Measurements from ENCODE around the gene ZFP1. TPM values are rescaled to one million over a fixed set of nuclear protein-coding genes. Genes with fewer than 3 reads are reported as not detected.
A peak's percentile ranks its signal among the peaks of the same experiment; 100 is the strongest.
"Not testable (repeated sequence)": the region's sequence is repeated elsewhere in the genome, so short reads cannot be mapped to it uniquely, and the experiment has no call there.

Gene ZFP1
- total RNA-seq, 6 experiments from 2014 or later = 3.7 to 18.6 (median 9.3) TPM

DNA sequence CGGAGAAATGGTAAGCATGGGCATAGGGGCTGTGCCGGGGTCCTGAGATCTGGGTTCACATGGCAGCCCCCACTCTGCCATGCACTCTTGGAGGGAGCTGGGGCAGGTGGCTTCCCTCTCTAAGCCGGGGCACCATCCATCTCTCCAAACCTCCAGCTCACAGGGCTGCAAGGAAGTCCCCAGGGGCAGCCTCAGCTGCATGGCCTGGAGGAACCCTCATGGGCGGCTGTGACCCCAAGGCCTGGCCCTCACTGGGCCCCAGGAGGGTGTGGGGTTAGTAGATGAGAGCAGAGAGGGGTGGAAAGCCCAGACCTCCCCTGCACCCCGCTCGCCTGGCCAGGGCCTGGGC is 56.1 kb downstream of the ZFP1 start:
- no peaks in the 10 kb centered on the region for H3K9me3 ChIP-seq
- H3K4me1 ChIP-seq = no peaks in the 10 kb centered on the region
- H3K4me3 ChIP-seq = no peak overlapping the region
- no peak overlapping the region for H3K27ac ChIP-seq
- H3K36me3 ChIP-seq = no peaks in the 10 kb centered on the region
- whole genome bisulfite sequencing (ENCODE audit: insufficient coverage, low coverage, low lambda C conversion rate, missing lambda C conversion rate) = no CpG with 5 or more reads among the region's 6 CpGs
- ATAC-seq = peak in 1 of 4 donors; percentile 9
- no peaks in the 10 kb centered on the region for H3K27me3 ChIP-seq
- DNase-seq = peak in 2 of 3 donors; percentile 4 to 25
- TF ChIP-seq, protein P1, sequence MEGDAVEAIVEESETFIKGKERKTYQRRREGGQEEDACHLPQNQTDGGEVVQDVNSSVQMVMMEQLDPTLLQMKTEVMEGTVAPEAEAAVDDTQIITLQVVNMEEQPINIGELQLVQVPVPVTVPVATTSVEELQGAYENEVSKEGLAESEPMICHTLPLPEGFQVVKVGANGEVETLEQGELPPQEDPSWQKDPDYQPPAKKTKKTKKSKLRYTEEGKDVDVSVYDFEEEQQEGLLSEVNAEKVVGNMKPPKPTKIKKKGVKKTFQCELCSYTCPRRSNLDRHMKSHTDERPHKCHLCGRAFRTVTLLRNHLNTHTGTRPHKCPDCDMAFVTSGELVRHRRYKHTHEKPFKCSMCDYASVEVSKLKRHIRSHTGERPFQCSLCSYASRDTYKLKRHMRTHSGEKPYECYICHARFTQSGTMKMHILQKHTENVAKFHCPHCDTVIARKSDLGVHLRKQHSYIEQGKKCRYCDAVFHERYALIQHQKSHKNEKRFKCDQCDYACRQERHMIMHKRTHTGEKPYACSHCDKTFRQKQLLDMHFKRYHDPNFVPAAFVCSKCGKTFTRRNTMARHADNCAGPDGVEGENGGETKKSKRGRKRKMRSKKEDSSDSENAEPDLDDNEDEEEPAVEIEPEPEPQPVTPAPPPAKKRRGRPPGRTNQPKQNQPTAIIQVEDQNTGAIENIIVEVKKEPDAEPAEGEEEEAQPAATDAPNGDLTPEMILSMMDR (IDR thresholded peaks at IDR 0.05) = no peak
- TF ChIP-seq POLR2A (IDR thresholded peaks at IDR 0.05) = no peak
- intact Hi-C loops (cut with DNase I) = no loop called here

DNA sequence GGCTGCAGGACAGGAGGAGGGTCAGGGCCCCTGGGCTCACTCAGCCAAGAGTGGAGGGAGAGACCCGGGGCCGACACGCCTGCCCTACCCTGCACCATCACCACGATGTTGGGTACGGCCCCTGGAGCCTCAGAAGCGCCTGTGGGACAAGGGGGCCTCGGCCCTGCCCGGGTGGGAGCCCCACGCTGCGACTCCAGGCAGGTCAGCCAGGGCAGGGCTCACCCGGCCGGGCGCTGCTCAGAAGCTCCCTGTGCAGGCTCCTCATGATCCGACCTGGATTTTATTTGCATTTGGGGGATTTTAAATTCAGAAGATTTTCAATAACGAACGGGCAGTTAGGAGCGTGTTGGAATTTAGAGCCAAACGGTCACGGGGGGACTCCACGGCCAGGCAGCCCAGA is 56.6 kb downstream of the ZFP1 start:
- peak in 2 of 4 donors; percentile 11 for ATAC-seq
- DNase-seq; H3K36me3 ChIP-seq; H3K4me3 ChIP-seq; H3K9me3 ChIP-seq; H3K27me3 ChIP-seq; intact Hi-C loops (cut with DNase I); H3K27ac ChIP-seq; H3K4me1 ChIP-seq: not testable (repeated sequence)
- no CpG with 5 or more reads among the region's 20 CpGs for WGBS (ENCODE audit: insufficient coverage, low coverage, low lambda C conversion rate, missing lambda C conversion rate)

DNA sequence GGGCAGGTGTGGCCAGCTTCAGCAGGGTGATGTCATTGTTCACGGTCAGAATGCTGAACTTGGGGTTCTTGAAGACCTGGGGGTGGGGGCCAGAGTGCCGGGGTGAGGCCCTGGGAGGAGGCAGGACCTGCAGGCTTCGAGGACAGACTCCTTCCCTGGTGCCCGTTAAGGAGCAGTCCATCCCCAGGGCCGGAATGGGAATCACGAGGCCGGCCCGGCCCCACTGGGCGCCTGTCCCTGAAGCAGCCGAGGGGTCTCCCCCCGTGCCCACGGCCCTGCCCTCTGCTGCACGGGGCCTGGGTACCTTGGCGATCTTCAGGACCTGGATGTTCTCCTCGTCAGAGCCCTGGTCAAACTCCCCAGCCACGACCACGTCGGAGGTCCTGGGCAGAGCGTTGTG is 57.1 kb downstream of the ZFP1 start:
- H3K27me3 ChIP-seq; intact Hi-C loops (cut with DNase I); H3K4me1 ChIP-seq; H3K36me3 ChIP-seq; ATAC-seq; H3K27ac ChIP-seq; H3K4me3 ChIP-seq; H3K9me3 ChIP-seq: not testable (repeated sequence)
- DNase-seq = peak in 1 of 3 donors; percentile 41
- WGBS (ENCODE audit: insufficient coverage, low coverage, low lambda C conversion rate, missing lambda C conversion rate) = no CpG with 5 or more reads among the region's 19 CpGs

- DNase-seq (peak in 2 of 3 donors; percentile 10 to 27), ATAC-seq (peak in 1 of 4 donors; percentile 4)
- WGBS (ENCODE audit: insufficient coverage, low coverage, low lambda C conversion rate, missing lambda C conversion rate) = 80% methylated on average over 1 of the region's 25 CpGs
- not testable (repeated sequence) for H3K4me3 ChIP-seq, H3K4me1 ChIP-seq, H3K27me3 ChIP-seq, H3K27ac ChIP-seq, H3K9me3 ChIP-seq, H3K36me3 ChIP-seq
- intact Hi-C loops (cut with DNase I) = loop anchor here in 1 of 2 donors (2.0 kb wide), 1 partner anchor 19 kb away; no protein-coding TSS in a partner anchor
These were observed 57.8 kb downstream of the ZFP1 start for GRCh38 chr16:75205961-75206748.

GRCh38 chr16:75206749-75207451 is 58.6 kb downstream of the ZFP1 start, which contains the start of gene CTRB2:
CTRB2 (minus strand) TSS chr16:75207161; CDS start chr16:75207141, 20 bp downstream.
- no peaks in the 10 kb centered on the region for H3K4me1 ChIP-seq
- no peak within 1 kb of the TSS for H3K27ac ChIP-seq
- DNase-seq = peak in 2 of 3 donors; percentile 16 to 40
- WGBS (ENCODE audit: insufficient coverage, low coverage, low lambda C conversion rate, missing lambda C conversion rate) = 84% methylated on average over 6 of the region's 24 CpGs
- H3K4me3 ChIP-seq = no peak within 1 kb of the TSS
- peak in 2 of 4 donors; percentile 10 to 13 for ATAC-seq
- intact Hi-C loops (cut with DNase I) = loop anchor here in 1 of 2 donors (2.0 kb wide), 1 partner anchor 18 kb away; no protein-coding TSS in a partner anchor
- H3K36me3 ChIP-seq = no peaks in the 10 kb centered on the region
- TF ChIP-seq, protein P1 (IDR thresholded peaks at IDR 0.05) = no peak
- TF ChIP-seq POLR2A (IDR thresholded peaks at IDR 0.05) = no peak
- no peaks in the 10 kb centered on the region for H3K9me3 ChIP-seq
- no peaks in the 10 kb centered on the region for H3K27me3 ChIP-seq

DNA sequence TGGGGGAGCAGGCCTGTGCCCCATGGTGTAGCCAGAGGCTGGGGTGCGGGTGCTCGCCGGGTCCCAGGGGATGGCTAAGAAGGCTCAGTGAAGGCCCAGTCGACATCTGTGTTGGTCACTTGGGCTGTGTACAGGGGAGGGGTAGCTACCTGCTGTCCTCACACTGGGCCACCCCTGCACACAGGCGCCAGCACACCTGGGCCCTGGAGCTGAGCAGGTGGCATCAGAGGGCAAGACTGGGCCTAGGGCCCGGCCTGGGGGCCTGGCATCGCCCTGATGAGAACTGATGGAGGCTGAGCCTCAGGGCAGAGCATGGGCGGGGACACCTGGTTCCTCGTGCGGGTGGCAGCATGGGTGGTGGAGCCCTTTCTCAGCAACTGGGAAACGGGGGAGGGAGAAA is 59.5 kb downstream of the ZFP1 start:
- H3K27ac ChIP-seq = no peak overlapping the region
- no peaks in the 10 kb centered on the region for H3K4me1 ChIP-seq
- DNase-seq (no peak), ATAC-seq (no peak)
- no peaks in the 10 kb centered on the region for H3K27me3 ChIP-seq
- TF ChIP-seq, protein P1 (IDR thresholded peaks at IDR 0.05) = no peak
- no peak for TF ChIP-seq POLR2A (IDR thresholded peaks at IDR 0.05)
- WGBS (ENCODE audit: insufficient coverage, low coverage, low lambda C conversion rate, missing lambda C conversion rate) = 100% methylated on average over 3 of the region's 11 CpGs
- no peaks in the 10 kb centered on the region for H3K9me3 ChIP-seq
- H3K4me3 ChIP-seq = no peak overlapping the region
- H3K36me3 ChIP-seq = no peaks in the 10 kb centered on the region
- intact Hi-C loops (cut with DNase I) = loop anchor here in 1 of 2 donors (2.0 kb wide), 1 partner anchor 17 kb away; no protein-coding TSS in a partner anchor
